ELF-1 (cell line): ENCODE results near the gene HBD.

Experiments used
- DNase-seq: peaks from one replicate; pipeline ENCODE4 v3.0.0-alpha.2; 2016; ENCODE audit warnings: low read depth, low spot score

The HBD gene

DNA sequence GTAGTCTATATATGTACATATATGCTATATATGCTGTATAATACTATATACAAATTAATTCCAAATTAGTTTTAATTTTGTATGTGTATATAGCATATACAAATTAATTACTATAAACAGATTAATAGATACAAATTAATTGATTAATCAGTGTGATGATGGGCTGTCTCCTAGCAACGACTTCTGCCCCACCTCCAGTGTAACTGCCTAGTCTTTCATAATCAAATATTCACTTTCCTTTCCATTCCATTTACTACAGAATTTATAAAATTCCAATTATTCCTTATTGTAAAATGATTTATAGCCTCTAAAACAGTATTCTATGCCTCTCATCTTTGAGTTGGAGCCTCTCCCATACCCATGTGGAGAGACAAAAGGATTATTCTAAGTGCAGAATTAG is 976 bp downstream of the HBD start:
- DNase-seq, result no peak

DNA sequence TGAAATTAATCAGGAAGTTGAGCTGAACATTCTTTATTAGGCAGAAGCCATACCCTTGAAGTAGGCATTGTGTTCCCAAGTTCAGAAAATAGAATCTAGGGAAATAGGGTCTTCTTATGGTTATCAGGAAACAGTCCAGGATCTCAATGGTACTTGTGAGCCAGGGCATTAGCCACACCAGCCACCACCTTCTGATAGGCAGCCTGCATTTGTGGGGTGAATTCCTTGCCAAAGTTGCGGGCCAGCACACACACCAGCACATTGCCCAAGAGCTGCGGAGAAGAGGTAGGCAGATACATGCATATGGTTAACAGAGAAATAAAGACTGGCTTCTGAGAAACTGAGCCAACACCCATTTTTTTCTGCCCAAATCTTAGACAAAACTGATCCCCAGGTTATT is 1.5 kb downstream of the HBD start:
- no peak for DNase-seq

DNA sequence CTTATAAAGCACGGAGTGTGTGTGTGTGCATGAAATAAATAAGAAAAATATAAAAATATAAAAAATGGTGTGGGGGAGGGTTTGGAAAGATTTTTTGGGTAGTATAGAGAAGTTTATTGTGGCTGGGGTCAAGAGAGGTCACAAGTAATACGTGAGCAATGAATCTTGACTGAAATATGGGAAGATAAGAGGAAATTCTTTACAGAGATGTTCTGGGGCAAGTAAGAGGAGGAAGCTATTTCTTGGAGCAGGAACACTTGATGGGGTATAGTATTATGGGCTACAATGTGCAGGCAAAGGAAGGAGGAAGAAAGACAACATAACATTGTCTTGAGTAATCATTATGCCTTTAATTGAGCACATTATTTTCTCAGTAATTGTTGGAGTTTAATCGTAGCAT is 2.1 kb downstream of the HBD start:
- no peak for DNase-seq

DNA sequence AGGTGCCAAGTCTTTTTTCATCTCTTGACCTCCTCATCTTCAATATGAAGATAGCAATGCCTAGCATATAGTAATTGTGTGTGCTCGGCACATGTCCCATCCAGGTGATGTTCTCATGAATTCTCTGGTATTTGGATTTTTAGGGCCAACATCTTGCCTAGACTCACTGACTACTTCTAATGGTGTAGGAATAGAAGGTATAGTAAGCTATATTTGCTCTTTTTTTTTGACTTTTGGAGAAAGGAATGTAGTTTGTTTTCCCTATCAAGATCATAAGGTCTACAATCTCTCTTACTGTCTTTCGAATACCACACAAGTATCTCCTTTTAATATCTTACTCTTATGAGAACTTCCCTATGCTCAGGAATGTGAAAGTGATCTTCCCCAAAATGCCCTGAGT is 3.2 kb downstream of the HBD start:
- no peak for DNase-seq

DNA sequence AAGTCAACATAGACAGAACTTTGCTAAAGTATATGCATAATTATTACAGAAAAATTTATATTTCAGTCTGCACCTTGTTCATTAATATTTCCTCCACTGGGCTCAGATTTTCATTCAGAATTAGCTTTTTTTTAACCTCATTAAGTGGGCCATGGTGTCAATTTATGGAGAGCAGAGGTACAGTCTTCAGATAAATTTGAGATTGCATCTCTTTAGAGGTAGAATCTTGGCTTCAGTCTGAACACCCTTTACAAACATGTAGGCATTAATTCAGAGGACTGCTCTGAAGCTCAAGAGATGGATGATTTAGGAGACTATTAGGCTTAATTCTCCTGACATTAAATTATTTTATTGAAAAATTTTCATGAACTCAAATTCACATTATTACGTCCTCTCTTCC is 4.0 kb downstream of the HBD start:
- DNase-seq, result no peak

DNA sequence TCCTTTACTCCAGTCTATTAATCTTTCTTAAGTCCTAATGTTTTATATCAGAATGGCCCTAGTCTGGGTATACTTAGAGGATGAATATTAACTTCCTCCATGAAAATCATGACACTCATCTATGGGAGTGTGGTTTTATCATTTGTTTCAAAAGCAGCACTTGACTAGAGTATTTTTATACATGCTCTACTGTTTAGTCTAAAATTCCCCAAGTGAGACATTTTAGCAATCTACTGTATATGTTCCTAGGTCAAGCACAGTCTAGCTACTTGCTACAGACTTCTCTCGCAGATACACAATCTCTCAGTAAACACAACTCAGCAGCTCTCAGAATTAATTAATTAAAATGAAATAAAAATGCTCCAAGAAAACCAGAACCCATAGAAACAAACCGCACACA is 4.5 kb downstream of the HBD start:
- DNase-seq, result no peak

DNA sequence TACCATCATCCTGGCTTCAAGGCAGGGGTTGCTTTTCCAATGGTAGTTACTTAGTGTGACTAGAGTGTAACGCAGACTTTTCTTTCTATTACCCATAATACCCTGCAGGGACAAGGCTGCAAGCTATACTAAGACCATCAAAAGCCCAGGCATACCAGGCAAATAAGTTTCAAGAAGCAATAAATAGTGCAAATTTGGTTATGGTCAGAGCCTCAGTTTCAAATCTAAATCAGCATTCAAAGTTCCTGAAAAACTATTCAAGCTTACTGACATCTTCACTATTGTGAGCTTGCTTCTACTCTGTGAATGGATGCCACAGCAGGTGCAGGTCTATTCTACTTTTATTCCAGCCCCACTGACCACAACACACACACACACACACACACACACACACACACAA is 4.9 kb downstream of the HBD start:
- DNase-seq, result no peak

DNA sequence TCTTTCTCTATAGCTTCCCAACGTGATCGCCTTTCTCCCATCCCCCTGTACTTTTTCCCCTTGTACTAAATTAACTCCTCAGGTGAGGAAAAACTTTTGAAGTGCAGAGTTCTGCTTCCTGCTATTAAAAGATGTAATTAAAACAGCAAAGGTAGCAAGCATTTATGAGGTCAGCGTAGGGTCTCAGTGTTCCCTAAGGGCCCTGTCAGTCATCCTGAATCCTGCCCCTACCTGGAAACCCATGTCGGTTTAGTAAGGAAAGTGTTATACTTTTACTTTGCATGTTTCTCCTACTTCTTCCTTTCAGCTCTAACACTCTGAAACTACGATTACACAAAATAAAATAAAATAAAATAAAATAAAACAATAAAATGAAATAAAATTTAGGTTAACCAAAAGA is 6.2 kb downstream of the HBD start:
- no peak for DNase-seq

GRCh38 chr11:5227681-5228080 is 6.6 kb downstream of the HBD start:
- no peak for DNase-seq

- DNase-seq, result no peak
These were observed 7.5 kb downstream of the HBD start, which contains the start of gene HBB for GRCh38 chr11:5226732-5227310. TSS of gene HBB (minus strand) at chr11:5227071. CDS start at chr11:5227021, 50 bp downstream.

GRCh38 chr11:5225480-5225871 is 8.8 kb downstream of the HBD start:
- DNase-seq, result no peak

DNA sequence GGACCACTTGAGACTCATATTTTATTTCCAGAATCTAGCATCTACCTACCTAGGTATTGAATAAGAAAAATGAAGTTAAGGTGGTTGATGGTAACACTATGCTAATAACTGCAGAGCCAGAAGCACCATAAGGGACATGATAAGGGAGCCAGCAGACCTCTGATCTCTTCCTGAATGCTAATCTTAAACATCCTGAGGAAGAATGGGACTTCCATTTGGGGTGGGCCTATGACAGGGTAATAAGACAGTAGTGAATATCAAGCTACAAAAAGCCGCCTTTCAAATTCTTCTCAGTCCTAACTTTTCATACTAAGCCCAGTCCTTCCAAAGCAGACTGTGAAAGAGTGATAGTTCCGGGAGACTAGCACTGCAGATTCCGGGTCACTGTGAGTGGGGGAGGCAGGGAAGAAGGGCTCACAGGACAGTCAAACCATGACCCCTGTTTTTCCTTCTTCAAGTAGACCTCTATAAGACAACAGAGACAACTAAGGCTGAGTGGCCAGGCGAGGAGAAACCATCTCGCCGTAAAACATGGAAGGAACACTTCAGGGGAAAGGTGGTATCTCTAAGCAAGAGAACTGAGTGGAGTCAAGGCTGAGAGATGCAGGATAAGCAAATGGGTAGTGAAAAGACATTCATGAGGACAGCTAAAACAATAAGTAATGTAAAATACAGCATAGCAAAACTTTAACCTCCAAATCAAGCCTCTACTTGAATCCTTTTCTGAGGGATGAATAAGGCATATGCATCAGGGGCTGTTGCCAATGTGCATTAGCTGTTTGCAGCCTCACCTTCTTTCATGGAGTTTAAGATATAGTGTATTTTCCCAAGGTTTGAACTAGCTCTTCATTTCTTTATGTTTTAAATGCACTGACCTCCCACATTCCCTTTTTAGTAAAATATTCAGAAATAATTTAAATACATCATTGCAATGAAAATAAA is 9.5 kb downstream of the HBD start:
- DNase-seq, result no peak

DNA sequence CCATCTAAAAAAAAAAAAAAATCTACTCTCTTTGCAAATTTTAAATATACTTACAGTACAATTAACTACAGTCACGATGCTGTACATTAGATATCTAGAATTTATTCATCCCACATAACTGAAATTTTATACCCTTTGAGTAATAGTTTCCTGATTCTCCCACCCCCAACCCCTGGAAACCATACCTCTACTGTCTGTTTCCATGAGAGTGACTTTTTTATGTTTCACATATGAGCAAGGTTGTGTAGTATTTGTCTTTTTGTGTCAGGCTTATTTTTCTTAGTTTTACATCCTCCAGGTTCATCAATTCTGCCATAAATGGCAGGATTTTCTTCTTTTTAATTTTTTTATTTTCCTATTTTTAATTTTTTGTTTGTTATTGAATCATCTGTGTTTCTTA is 10.6 kb downstream of the HBD start:
- DNase-seq, result no peak

GRCh38 chr11:5223146-5223545 is 11.1 kb downstream of the HBD start:
- no peak for DNase-seq

- no peak for DNase-seq
These were observed 23.9 kb downstream of the HBD start for GRCh38 chr11:5210376-5210885.

GRCh38 chr11:5204787-5205186 is 29.5 kb downstream of the HBD start:
- DNase-seq, result peak; percentile 35

DNA sequence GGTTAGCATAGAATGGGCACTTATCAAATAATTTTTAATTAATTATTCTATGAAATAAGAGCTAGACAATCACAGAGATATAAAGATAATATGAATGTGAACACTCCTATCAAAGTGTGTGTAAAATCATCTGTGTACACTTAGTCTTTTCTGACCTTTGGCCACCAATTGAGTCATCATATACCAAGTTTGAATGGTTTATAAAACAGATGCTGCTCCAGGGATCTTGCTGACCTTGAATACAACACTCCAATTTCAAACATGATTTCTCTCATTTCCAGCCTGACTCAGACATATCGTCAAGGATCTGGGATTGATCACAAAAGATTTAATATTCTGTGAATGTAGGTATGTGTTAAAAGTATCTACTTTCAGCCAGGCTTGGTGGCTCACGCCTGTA is 30.9 kb downstream of the HBD start:
- DNase-seq, result no peak

DNA sequence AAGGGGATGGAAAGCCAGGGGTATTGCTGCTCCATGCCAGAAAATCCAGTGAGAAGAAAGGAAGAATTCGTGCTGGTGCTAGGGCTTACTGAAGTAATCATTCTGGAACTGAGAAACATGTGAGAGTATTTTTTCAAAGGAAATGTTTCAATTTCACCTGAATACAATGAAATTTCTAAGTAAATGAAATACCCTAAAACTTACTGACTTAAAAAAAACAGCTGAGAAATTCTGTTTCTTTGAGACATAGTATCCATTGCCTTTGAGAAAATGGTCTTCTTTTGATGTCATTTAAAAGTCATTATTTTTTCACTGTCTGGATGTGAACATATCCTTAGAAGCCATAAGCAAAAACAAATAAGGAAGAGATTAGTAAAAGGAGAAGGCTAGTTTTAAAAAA is 33.7 kb downstream of the HBD start, which contains the start of gene OR51V1:
TSS of gene OR51V1 (minus strand) at position 101 of the 400 bp plus-strand sequence. CDS start at position 101, 0 bp downstream.
- no peak for DNase-seq

- DNase-seq, result no peak
These were observed 36.0 kb downstream of the HBD start for GRCh38 chr11:5198285-5198684.

DNA sequence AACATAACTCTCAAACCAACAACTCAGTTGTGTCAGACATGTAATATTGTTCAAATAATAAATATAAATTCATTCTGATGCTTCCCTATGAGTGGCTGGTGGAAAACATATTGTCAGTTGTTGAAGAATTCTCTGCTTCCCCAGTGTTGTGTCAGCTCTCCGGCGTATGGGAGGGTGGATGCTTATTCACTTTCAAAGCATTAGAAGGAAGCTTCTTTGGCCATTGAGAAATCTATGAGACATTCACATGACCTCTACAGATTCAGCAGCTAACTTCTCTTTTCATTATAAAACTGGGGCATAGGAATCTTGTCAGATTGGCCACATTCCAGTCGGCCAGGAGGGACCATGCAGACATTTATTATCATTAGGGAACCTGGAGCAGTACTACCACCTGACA is 36.7 kb downstream of the HBD start:
- no peak for DNase-seq

GRCh38 chr11:5196731-5197130 is 37.6 kb downstream of the HBD start:
- DNase-seq, result no peak

- DNase-seq, result peak; percentile 13
These were observed 38.2 kb downstream of the HBD start for GRCh38 chr11:5196067-5196466.

DNA sequence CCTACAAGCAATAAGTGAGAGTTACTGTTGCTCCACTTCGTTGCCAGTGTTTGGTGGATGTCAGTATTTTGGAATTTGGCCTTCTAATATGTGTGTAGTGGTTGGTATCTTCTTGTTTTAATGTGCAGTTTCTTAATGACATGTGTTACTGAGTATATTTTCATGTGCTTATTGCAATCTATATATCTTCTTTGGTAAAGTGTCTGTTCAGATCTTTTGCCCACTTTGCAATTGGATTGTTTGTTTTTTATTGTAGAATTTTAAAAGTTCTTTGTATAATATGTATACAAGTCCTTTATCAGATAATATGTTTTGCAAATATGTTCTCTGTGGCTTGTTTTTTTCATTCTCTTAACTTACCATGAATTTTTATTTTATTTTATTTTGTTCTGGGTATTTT is 41.5 kb downstream of the HBD start:
- no peak for DNase-seq
